ENCODE measurements around the gene AQP5.
A peak's percentile ranks its signal among the peaks of the same experiment; 100 is the strongest.
"Not testable (repeated sequence)": the region's sequence is repeated elsewhere in the genome, so short reads cannot be mapped to it uniquely, and the experiment has no call there.

Gene AQP5

GRCh38 chr12:49985981-49986380, 24.3 kb downstream of the AQP5 start:
- Histone ChIP-seq H3K27me3 (no peaks in the 10 kb centered on the region), H3K4me2 (peak overlapping the region in 7 of 11 experiments; percentile 9 to 94 (median 76); a peak in 12 of 22 replicates), H3K36me3 (peaks cover 0 to 68% (median 64%) of the 10 kb centered on the region in 11 experiments; a peak in 20 of 22 replicates), H3K4me1 (peaks cover 0 to 100% (median 77%) of the 10 kb centered on the region in 10 experiments; a peak in 18 of 20 replicates), H3K4me3 (no peak overlapping the region), H4K20me1 (no peaks in the 10 kb centered on the region), H3K27ac (peak overlapping the region in 1 of 11 experiments; percentile 5; a peak in 1 of 22 replicates), H3K9me3 (replicated peaks in 1 of 11) (no peaks in the 10 kb centered on the region; a peak in 1 of 22 replicates), H3K9ac (no peak overlapping the region)
- TF ChIP-seq Cebpa-rat (IDR thresholded peaks at IDR 0.05), result no peak

DNA sequence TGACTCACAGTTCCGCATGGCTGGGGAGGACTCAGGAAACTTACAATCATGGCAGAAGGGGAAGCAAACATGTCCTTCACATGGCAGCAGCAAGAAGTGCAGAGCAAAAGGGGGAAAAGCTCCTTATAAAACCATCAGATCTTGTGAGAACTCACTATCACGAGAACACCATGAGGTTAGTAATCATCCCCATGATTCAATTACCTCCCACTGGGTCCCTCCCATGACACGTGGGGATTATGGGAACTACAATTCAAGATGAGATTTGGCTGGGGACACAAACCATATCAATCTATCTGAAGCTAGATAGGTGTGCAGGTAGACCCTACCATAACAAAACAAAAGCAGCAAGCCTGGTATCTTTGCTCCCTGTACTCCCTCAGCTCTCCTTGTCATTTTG, 24.8 kb downstream of the AQP5 start:
- 0 out of 22 replicates have a peak overlapping the region, but pooled peaks of 1 of the 11 experiments have one; percentile 5 for H3K27ac ChIP-seq
- H3K27me3 ChIP-seq; H3K9me3 ChIP-seq (replicated peaks in 1 of 11); H3K4me3 ChIP-seq; H3K9ac ChIP-seq; H4K20me1 ChIP-seq: not testable (repeated sequence)
- H3K36me3 ChIP-seq, result peaks cover under 1 to 73% (median 67%) of the 10 kb centered on the region in 11 experiments; a peak in 21 of 22 replicates
- H3K4me1 ChIP-seq, result peaks cover 0 to 98% (median 73%) of the 10 kb centered on the region in 10 experiments; a peak in 18 of 20 replicates
- peak overlapping the region in 8 of 11 experiments; percentile 10 to 94 (median 70); a peak in 13 of 22 replicates for H3K4me2 ChIP-seq

GRCh38 chr12:49987625-49988303, 26.1 kb downstream of the AQP5 start:
- Histone ChIP-seq H3K4me3 (no peak overlapping the region), H3K9me3 (replicated peaks in 1 of 11) (no peaks in the 10 kb centered on the region; a peak in 1 of 22 replicates), H3K4me1 (peaks cover 0 to 89% (median 60%) of the 10 kb centered on the region in 10 experiments; a peak in 18 of 20 replicates), H3K27ac (peak overlapping the region in 3 of 11 experiments; percentile 29 to 48 (median 31); a peak in 4 of 22 replicates), H3K27me3 (no peaks in the 10 kb centered on the region), H3K4me2 (peak overlapping the region in 9 of 11 experiments; percentile 2 to 94 (median 64); a peak in 16 of 22 replicates), H4K20me1 (no peaks in the 10 kb centered on the region), H3K9ac (no peak overlapping the region), H3K36me3 (peaks cover 14 to 86% (median 80%) of the 10 kb centered on the region in 11 experiments)
- TF ChIP-seq Cebpa-rat (IDR thresholded peaks at IDR 0.05), result peak in 3 of 11 experiments; percentile 32 to 49 (median 49); a peak in 5 of 22 replicates

DNA sequence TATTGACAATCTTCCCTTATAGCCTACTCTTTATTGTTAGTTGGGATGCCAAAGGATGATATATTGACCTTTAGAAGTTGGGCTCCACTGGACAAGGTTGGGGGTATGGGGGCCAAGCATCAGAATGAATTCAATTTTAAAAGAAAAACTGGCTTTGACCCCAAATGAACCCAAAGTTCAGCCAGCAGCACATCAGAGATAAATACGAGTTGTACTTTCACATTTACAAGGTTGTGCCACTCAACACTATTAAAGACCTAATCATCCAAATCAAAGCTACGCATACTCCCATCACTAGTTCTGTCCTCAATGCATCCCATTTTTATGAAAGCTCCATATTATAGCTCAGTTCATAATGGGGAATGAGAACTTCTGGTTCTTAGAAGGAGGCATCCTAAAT, 27.7 kb downstream of the AQP5 start:
- H3K9ac ChIP-seq; H3K27me3 ChIP-seq; H3K4me3 ChIP-seq; H3K9me3 ChIP-seq (replicated peaks in 1 of 11); H4K20me1 ChIP-seq: not testable (repeated sequence)
- 0 out of 22 replicates have a peak overlapping the region, but pooled peaks of 1 of the 11 experiments have one; percentile 55 for H3K27ac ChIP-seq
- H3K4me2 ChIP-seq, result peak overlapping the region in 4 of 11 experiments; percentile 43 to 94 (median 60); a peak in 6 of 22 replicates
- H3K4me1 ChIP-seq, result peaks cover 0 to 73% (median 44%) of the 10 kb centered on the region in 10 experiments; a peak in 16 of 20 replicates
- H3K36me3 ChIP-seq, result peaks cover 30 to 100% (median 96%) of the 10 kb centered on the region in 11 experiments

DNA sequence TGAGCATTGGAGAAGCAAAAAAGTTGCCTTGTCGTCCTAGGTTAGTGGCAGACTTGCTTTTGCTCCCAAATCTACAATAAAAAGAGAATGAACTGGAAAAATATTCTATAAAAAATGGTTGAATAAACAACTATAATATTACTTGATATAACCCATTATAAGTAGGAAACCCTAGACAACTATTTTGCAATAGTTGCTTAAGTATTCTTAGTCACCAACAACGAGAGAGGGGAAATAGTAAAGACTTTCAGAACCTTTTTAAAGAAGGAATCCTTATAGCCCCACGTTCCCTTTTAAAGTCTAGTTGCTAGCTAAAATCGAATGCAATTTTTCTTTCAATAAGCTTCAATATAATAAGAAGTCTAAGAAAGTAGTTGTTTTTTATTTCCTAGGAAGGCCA, 28.6 kb downstream of the AQP5 start:
- TF ChIP-seq Cebpa-rat (IDR thresholded peaks at IDR 0.05), result no peak
- peak overlapping the region in 4 of 11 experiments; percentile 43 to 94 (median 60); a peak in 8 of 22 replicates for H3K4me2 ChIP-seq
- no peak overlapping the region for H3K4me3 ChIP-seq
- no peaks in the 10 kb centered on the region for H3K27me3 ChIP-seq
- no peaks in the 10 kb centered on the region for H4K20me1 ChIP-seq
- H3K36me3 ChIP-seq, result peaks cover 39 to 100% (median 96%) of the 10 kb centered on the region in 11 experiments
- no peaks in the 10 kb centered on the region; a peak in 1 of 22 replicates for H3K9me3 ChIP-seq (replicated peaks in 1 of 11)
- peaks cover 0 to 64% (median 37%) of the 10 kb centered on the region in 10 experiments; a peak in 15 of 20 replicates for H3K4me1 ChIP-seq
- H3K27ac ChIP-seq, result peak overlapping the region in 3 of 11 experiments; percentile 22 to 55 (median 35); a peak in 4 of 22 replicates
- 0 out of 22 replicates have a peak overlapping the region, but pooled peaks of 1 of the 11 experiments have one; percentile 27 for H3K9ac ChIP-seq

DNA sequence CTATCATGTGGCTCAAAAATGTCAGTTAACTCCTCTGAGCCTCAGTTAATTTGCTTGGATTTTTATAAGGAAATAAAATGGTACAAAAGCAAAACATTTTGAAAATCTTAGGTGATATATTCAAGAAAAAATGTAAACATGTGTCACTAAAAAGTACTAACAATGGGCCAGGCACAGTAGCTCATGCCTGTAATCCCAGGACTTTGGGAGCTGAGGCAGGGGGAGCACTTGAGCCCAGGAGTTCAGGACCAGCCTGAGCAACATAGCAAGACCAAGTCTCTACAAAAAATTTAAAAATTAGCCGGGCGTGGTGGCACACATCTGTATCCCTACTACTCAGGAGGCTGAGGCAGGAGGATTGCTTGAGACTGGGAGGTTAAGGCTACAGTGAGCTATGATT, 36.8 kb downstream of the AQP5 start:
- H3K4me3 ChIP-seq, result no peak overlapping the region
- TF ChIP-seq Cebpa-rat (IDR thresholded peaks at IDR 0.05), result no peak

GRCh38 chr12:50003595-50003994, 41.9 kb downstream of the AQP5 start:
- Histone ChIP-seq H3K36me3 (peaks cover 50 to 99% (median 88%) of the 10 kb centered on the region in 11 experiments), H3K27me3 (no peaks in the 10 kb centered on the region), H3K4me2 (no peak overlapping the region), H3K27ac (no peak overlapping the region), H3K4me3 (no peak overlapping the region), H3K4me1 (peaks cover 6 to 25% (median 23%) of the 10 kb centered on the region in 10 experiments; a peak in 19 of 20 replicates), H4K20me1 (peaks cover 0 to 29% (median 20%) of the 10 kb centered on the region in 11 experiments; a peak in 14 of 22 replicates), H3K9me3 (replicated peaks in 1 of 11) (no peaks in the 10 kb centered on the region), H3K9ac (no peak overlapping the region)
- TF ChIP-seq Cebpa-rat (IDR thresholded peaks at IDR 0.05), result no peak

More for the DNA sequence above, 36.8 kb downstream of the AQP5 start:
- no peak overlapping the region for H3K27ac ChIP-seq
- H4K20me1 ChIP-seq, result peaks cover 0 to 3% (median 0%) of the 10 kb centered on the region in 11 experiments; a peak in 1 of 22 replicates
- no peak overlapping the region for H3K9ac ChIP-seq
- H3K27me3 ChIP-seq, result no peaks in the 10 kb centered on the region
- no peak overlapping the region for H3K4me2 ChIP-seq
- H3K36me3 ChIP-seq, result peaks cover 80 to 100% (median 99%) of the 10 kb centered on the region in 11 experiments
- no peaks in the 10 kb centered on the region for H3K9me3 ChIP-seq (replicated peaks in 1 of 11)
- no peaks in the 10 kb centered on the region for H3K4me1 ChIP-seq

GRCh38 chr12:50004696-50005095, 43.0 kb downstream of the AQP5 start:
- no peak overlapping the region for H3K4me3 ChIP-seq
- peaks cover 39 to 99% (median 87%) of the 10 kb centered on the region in 11 experiments for H3K36me3 ChIP-seq
- peaks cover 6 to 29% (median 24%) of the 10 kb centered on the region in 10 experiments; a peak in 19 of 20 replicates for H3K4me1 ChIP-seq
- no peaks in the 10 kb centered on the region for H3K9me3 ChIP-seq (replicated peaks in 1 of 11)
- H3K27ac ChIP-seq, result no peak overlapping the region
- H3K27me3 ChIP-seq, result no peaks in the 10 kb centered on the region
- H4K20me1 ChIP-seq, result peaks cover 0 to 37% (median 23%) of the 10 kb centered on the region in 11 experiments; a peak in 14 of 22 replicates
- no peak overlapping the region for H3K4me2 ChIP-seq
- H3K9ac ChIP-seq, result no peak overlapping the region
- no peak for TF ChIP-seq Cebpa-rat (IDR thresholded peaks at IDR 0.05)

DNA sequence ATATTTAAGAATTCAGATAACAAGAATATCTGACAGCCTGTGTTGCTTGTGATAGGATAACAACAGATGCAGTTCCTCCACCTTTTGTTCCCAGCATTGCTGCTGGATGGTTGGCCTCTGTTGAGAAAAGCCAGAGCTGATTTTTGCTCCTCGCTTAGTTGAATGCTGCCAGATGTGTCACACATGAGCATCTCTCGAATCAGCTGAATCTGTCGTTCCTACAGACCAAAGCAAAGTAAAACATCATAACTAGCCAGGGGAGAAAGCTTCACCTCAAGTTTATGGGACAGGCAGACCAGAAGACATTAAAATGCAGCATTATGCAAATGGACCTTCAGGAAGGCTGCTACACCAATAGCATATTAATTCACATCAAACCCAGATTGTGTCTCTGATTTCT, 43.5 kb downstream of the AQP5 start:
- H4K20me1 ChIP-seq, result peaks cover 0 to 37% (median 24%) of the 10 kb centered on the region in 11 experiments; a peak in 14 of 22 replicates
- peaks cover 38 to 99% (median 87%) of the 10 kb centered on the region in 11 experiments for H3K36me3 ChIP-seq
- TF ChIP-seq Cebpa-rat (IDR thresholded peaks at IDR 0.05), result no peak
- H3K27ac ChIP-seq, result no peak overlapping the region
- H3K9ac ChIP-seq, result no peak overlapping the region
- H3K9me3 ChIP-seq (replicated peaks in 1 of 11), result no peaks in the 10 kb centered on the region
- H3K4me1 ChIP-seq, result peaks cover 6 to 29% (median 24%) of the 10 kb centered on the region in 10 experiments; a peak in 19 of 20 replicates
- no peak overlapping the region for H3K4me3 ChIP-seq
- no peaks in the 10 kb centered on the region for H3K27me3 ChIP-seq
- no peak overlapping the region for H3K4me2 ChIP-seq
